ENCODE data around the gene OSBPL10. TPM values are rescaled to one million over a fixed set of nuclear protein-coding genes. Genes with fewer than 3 reads are reported as not detected.

Gene OSBPL10
- total RNA-seq, 2 experiments from 2014 or later: 65.7 to 170 TPM

- Histone ChIP-seq H3K4me2 (ENCODE audit: low read length) (no peak overlapping the region), H3K4me1 (ENCODE audit: insufficient read depth, low read length, poor library complexity, severe bottlenecking) (no peaks in the 10 kb centered on the region), H3K9me2 (ENCODE audit: insufficient read depth, low read length) (no peaks in the 10 kb centered on the region), H3K4me3 (ENCODE audit: low read depth, low read length, poor library complexity, severe bottlenecking) (no peak overlapping the region), H3K27ac (ENCODE audit: low read depth, low read length, poor library complexity, severe bottlenecking) (no peak overlapping the region), H2AFZ (ENCODE audit: low read length) (no peak overlapping the region), H4K20me1 (ENCODE audit: insufficient read depth, low read length) (no peaks in the 10 kb centered on the region), H3K36me3 (ENCODE audit: insufficient read depth, low read length) (peaks cover 82% of the 10 kb centered on the region), H3K9me3 (ENCODE audit: low read length) (no peaks in the 10 kb centered on the region), H3K79me2 (ENCODE audit: insufficient read depth, low read depth, low read length) (no peaks in the 10 kb centered on the region; the same call in 1 of the 2 replicates)
- DNase-seq (ENCODE audit: low spot score): no peak
- TSS peak; percentile 17 for BruUV-seq (replicated peaks)
- TF ChIP-seq CTCF (conservative IDR thresholded peaks at IDR 0.05; ENCODE audit: low read length) (no peak), EZH2phosphoT487 (IDR thresholded peaks at IDR 0.05; ENCODE audit: borderline replicate concordance, low read depth, low read length) (no peak)
- intact Hi-C loops (cut with micrococcal nuclease; ENCODE audit: unreplicated experiment): no loop called here
- CTCF ChIA-PET (ENCODE audit: unreplicated experiment): no interaction called here
- POLR2A ChIA-PET: interaction anchor here (0.7 kb wide), 1 partner anchor 58 kb away, joined by 4 read pairs; no protein-coding TSS in a partner anchor
Observed at GRCh38 chr3:31744913-31745312, 236.1 kb downstream of the OSBPL10 start.

- H3K36me3 ChIP-seq (ENCODE audit: insufficient read depth, low read length): peaks cover 87% of the 10 kb centered on the region
- no peaks in the 10 kb centered on the region for H3K9me3 ChIP-seq (ENCODE audit: low read length)
- TF ChIP-seq EZH2phosphoT487 (IDR thresholded peaks at IDR 0.05; ENCODE audit: borderline replicate concordance, low read depth, low read length): no peak
- no peak for TF ChIP-seq CTCF (conservative IDR thresholded peaks at IDR 0.05; ENCODE audit: low read length)
- H3K79me2 ChIP-seq (ENCODE audit: insufficient read depth, low read depth, low read length): peaks cover 5% of the 10 kb centered on the region; the same call in 1 of the 2 replicates
- no peaks in the 10 kb centered on the region for H3K4me1 ChIP-seq (ENCODE audit: insufficient read depth, low read length, poor library complexity, severe bottlenecking)
- H3K4me3 ChIP-seq (ENCODE audit: low read depth, low read length, poor library complexity, severe bottlenecking): no peak overlapping the region
- H2AFZ ChIP-seq (ENCODE audit: low read length): no peak overlapping the region
- H3K27ac ChIP-seq (ENCODE audit: low read depth, low read length, poor library complexity, severe bottlenecking): no peak overlapping the region
- no peaks in the 10 kb centered on the region for H3K9me2 ChIP-seq (ENCODE audit: insufficient read depth, low read length)
- intact Hi-C loops (cut with micrococcal nuclease; ENCODE audit: unreplicated experiment): no loop called here
- H3K4me2 ChIP-seq (ENCODE audit: low read length): no peak overlapping the region
- no TSS peak for BruUV-seq (replicated peaks)
- no peak for DNase-seq (ENCODE audit: low spot score)
- CTCF ChIA-PET (ENCODE audit: unreplicated experiment): no interaction called here
- H4K20me1 ChIP-seq (ENCODE audit: insufficient read depth, low read length): no peaks in the 10 kb centered on the region
- POLR2A ChIA-PET: interaction anchor here (0.6 to 1.0 kb wide), 3 partner anchors 12 to 17 kb away, joined by 3 read pairs; no protein-coding TSS in a partner anchor
Observed at GRCh38 chr3:31743331-31744089, 237.6 kb downstream of the OSBPL10 start.

GRCh38 chr3:31740397-31740796 is 240.7 kb downstream of the OSBPL10 start:
- Histone ChIP-seq H4K20me1 (ENCODE audit: insufficient read depth, low read length) (no peaks in the 10 kb centered on the region), H2AFZ (ENCODE audit: low read length) (no peak overlapping the region), H3K4me1 (ENCODE audit: insufficient read depth, low read length, poor library complexity, severe bottlenecking) (no peaks in the 10 kb centered on the region), H3K9me3 (ENCODE audit: low read length) (no peaks in the 10 kb centered on the region), H3K36me3 (ENCODE audit: insufficient read depth, low read length) (peaks cover 93% of the 10 kb centered on the region), H3K4me2 (ENCODE audit: low read length) (no peak overlapping the region), H3K79me2 (ENCODE audit: insufficient read depth, low read depth, low read length) (peaks cover 5% of the 10 kb centered on the region; the same call in 1 of the 2 replicates), H3K27ac (ENCODE audit: low read depth, low read length, poor library complexity, severe bottlenecking) (no peak overlapping the region), H3K4me3 (ENCODE audit: low read depth, low read length, poor library complexity, severe bottlenecking) (no peak overlapping the region), H3K9me2 (ENCODE audit: insufficient read depth, low read length) (no peaks in the 10 kb centered on the region)
- POLR2A ChIA-PET: interaction anchor here (0.7 to 1.1 kb wide), 2 partner anchors 10 to 23 kb away, joined by 3 read pairs; no protein-coding TSS in a partner anchor
- BruUV-seq (replicated peaks): no TSS peak
- no peak for DNase-seq (ENCODE audit: low spot score)
- CTCF ChIA-PET (ENCODE audit: unreplicated experiment): no interaction called here
- intact Hi-C loops (cut with micrococcal nuclease; ENCODE audit: unreplicated experiment): no loop called here
- TF ChIP-seq EZH2phosphoT487 (IDR thresholded peaks at IDR 0.05; ENCODE audit: borderline replicate concordance, low read depth, low read length) (no peak), CTCF (conservative IDR thresholded peaks at IDR 0.05; ENCODE audit: low read length) (no peak)
